GM12873 (cell line): ENCODE data around the gene NDUFB3.

Source experiments
- TF ChIP-seq, protein P1 (sequence below): IDR thresholded peaks from 2 replicates; pipeline ENCODE4 v1.5.1; 2012; ENCODE audit warnings: low read depth, mild to moderate bottlenecking, moderate library complexity, low read length, control low read depth; ENCODE audit not compliant: insufficient read depth; ENCODE audit errors: missing control alignments

NDUFB3 gene

DNA sequence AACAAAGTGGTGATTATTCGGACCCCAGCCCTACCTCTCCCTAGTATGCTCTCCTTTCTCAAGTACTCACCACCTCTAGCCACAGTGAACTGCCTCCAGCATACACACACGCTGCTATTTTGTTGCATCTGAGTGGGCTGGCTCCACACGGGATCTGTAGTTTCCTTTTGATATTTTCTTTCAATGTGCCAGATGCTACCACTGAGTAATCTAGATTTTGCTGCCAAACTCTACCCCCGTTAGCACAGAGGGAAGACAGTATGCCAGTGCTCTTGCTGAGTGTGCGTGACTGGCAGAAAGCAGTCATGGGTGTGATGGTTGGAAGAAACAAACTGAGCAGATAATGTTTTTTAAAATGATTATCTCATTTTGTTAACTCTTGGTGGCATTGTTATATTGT is 55.8 kb downstream of the NDUFB3 start:
- TF ChIP-seq, protein P1, sequence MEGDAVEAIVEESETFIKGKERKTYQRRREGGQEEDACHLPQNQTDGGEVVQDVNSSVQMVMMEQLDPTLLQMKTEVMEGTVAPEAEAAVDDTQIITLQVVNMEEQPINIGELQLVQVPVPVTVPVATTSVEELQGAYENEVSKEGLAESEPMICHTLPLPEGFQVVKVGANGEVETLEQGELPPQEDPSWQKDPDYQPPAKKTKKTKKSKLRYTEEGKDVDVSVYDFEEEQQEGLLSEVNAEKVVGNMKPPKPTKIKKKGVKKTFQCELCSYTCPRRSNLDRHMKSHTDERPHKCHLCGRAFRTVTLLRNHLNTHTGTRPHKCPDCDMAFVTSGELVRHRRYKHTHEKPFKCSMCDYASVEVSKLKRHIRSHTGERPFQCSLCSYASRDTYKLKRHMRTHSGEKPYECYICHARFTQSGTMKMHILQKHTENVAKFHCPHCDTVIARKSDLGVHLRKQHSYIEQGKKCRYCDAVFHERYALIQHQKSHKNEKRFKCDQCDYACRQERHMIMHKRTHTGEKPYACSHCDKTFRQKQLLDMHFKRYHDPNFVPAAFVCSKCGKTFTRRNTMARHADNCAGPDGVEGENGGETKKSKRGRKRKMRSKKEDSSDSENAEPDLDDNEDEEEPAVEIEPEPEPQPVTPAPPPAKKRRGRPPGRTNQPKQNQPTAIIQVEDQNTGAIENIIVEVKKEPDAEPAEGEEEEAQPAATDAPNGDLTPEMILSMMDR, result no peak

DNA sequence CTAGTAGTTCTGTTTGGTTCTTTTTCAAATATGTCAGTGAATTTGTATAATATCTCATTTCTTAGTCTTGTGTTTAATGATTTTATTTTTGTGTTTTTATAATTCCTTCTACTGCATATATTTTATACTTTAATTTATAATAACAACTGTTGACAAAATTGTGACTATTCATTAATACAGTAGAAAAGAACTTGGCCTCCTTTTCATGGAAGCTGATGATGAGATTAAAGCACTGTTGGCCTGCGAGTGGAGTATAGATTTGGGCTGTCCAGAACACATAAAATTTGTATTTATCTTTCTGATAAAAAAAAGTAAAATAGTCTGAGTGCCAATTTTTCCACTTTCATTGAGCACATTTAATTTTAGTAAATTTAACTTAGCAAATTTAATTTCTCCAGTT is 56.2 kb downstream of the NDUFB3 start:
- TF ChIP-seq, protein P1, result no peak

DNA sequence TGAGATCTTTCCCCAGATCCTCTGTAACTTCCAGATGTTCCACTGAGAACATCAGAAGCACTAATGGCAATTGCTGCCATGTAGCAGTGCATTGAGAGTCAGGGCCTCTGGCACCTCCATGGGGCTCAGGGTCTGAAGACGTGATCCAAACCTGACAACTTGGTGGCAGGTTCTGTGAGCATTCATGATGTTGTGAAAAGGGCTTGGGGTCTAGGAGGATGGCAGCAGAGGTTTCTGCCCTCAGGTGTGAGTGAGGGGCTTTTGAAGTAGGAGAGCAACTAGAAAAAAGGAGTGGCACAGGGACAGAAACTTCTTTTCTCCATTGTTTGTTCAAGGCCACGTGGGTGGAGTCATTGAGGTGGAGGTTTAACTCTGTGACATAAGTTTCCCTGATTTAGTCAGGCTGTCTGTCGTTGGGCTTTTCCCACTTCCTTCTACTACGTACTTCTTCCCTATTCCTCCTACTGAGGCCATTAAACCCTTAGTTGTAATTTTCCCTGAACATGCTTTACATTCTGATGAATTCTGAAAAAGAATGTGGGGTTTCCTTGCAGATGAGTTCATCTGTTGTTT is 57.2 kb downstream of the NDUFB3 start:
- TF ChIP-seq, protein P1, result no peak

DNA sequence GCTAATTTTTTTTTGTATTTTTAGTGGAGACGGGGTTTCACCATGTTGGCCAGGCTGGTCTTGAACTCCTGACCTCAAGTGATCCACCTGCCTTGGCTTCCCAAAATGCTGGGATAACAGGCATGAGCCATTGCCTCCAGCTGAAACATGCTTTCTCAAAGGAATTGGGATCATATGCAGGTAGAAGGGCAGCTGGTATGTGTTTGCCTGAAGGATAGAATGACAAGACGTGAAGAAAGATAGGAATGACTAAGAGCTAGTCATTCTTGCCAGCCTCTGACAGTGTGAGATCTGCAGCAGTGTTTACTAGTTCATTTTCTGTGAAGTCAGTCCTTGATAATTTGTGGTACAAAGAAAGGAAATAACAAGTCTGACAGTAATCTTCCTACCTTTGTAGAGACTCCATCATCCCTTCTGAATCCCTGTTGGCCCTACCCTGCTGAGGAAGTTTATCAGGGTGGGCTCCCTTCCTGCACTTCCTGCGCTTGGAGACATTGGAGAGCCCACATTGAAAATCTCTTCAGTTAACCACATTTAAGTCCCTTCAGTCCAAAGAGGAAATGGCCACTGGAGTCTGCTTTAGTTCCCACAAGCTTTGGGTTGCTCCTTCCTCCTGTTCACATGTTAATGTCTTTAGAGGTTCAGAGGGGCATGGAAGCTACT is 58.9 kb downstream of the NDUFB3 start:
- TF ChIP-seq, protein P1, result no peak

DNA sequence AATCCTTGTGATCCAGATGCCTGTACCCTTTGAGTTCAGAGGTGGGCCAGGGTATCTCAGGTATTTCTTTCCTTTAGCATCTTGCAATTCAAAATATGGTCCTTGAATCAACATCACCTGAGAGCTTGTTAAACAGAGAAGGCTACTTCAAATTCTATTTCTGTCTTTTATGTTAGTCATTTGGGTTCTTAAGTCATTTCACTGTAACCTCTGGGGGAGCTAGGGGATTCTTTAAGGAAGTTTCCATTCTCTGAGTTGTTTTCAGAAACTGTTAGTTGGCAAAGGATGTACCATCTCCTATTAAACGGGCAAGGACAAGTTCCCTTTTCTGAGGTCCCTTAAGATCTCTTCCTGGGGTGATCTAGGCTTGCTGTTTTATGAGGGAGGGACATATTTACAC is 60.7 kb downstream of the NDUFB3 start:
- TF ChIP-seq, protein P1, result no peak
